GM12801 (cell line): ENCODE results near the gene C5AR1.

Source experiments
- CTCF ChIP-seq: IDR thresholded peaks from one replicate; pipeline ENCODE4 v1.5.1; 2011; ENCODE audit warnings: control low read depth; ENCODE audit not compliant: insufficient read length; ENCODE audit errors: extremely low read depth

Gene C5AR1

GRCh38 chr19:47306303-47306702, 3.4 kb upstream of the C5AR1 start:
- TF ChIP-seq CTCF = no peak

- no peak for TF ChIP-seq CTCF
Observed at GRCh38 chr19:47309038-47309437, 623 bp upstream of the C5AR1 start.

GRCh38 chr19:47310323-47310722, 662 bp downstream of the C5AR1 start:
- no peak for TF ChIP-seq CTCF

- TF ChIP-seq CTCF = no peak
Observed at GRCh38 chr19:47310819-47311218, 1.2 kb downstream of the C5AR1 start.

- TF ChIP-seq CTCF = no peak
Observed at GRCh38 chr19:47312366-47313006, 2.8 kb downstream of the C5AR1 start.

- TF ChIP-seq CTCF = no peak
Observed at GRCh38 chr19:47313754-47314295, 4.2 kb downstream of the C5AR1 start.

- TF ChIP-seq CTCF = no peak
Observed at GRCh38 chr19:47315125-47315821, 5.6 kb downstream of the C5AR1 start.
